K562 (cell line): Measurements from ENCODE around the gene NRN1L. TPM values are rescaled to one million over a fixed set of nuclear protein-coding genes. Genes with fewer than 3 reads are reported as not detected.

ENCODE experiments used
- CHD7 ChIP-seq: fragments of 200-600 bp; sonication (generic); IDR thresholded peaks from one replicate; pipeline ENCODE4 v1.6.1; 2012; ENCODE audit warnings: mild to moderate bottlenecking, low read depth, low read length, inconsistent platforms
- HMG20A ChIP-seq: fragments of 450-650 bp; formaldehyde crosslinking; conservative IDR thresholded peaks from 2 replicates; pipeline ENCODE4 v1.4.0; 2020; ENCODE audit warnings: mild to moderate bottlenecking, mixed read lengths
- KLF10 ChIP-seq: fragments of 250-450 bp; sonication (Bioruptor Pico); IDR thresholded peaks from 2 replicates; pipeline ENCODE4 v1.6.1; 2021; ENCODE audit warnings: matching md5 sums
- PCBP1 ChIP-seq: fragments of 200-400 bp; formaldehyde crosslinking; IDR thresholded peaks from 2 replicates; pipeline ENCODE4 v1.6.1; 2018; ENCODE audit warnings: mild to moderate bottlenecking, low read depth, low read length; ENCODE audit not compliant: poor library complexity, severe bottlenecking
- RBM15 ChIP-seq: fragments of 200-400 bp; formaldehyde crosslinking; IDR thresholded peaks from 2 replicates; pipeline ENCODE4 v1.6.1; 2018; ENCODE audit warnings: mild to moderate bottlenecking, low read length, moderate library complexity; ENCODE audit not compliant: insufficient read depth
- SREBF2 ChIP-seq: sonication (generic); formaldehyde crosslinking; IDR thresholded peaks from 2 replicates; pipeline ENCODE4 v1.4.0; 2020; ENCODE audit warnings: mild to moderate bottlenecking, missing genetic modification reagents
- THRB ChIP-seq: fragments of 450-650 bp; formaldehyde crosslinking; conservative IDR thresholded peaks from 2 replicates; pipeline ENCODE4 v1.4.0; 2022; ENCODE audit warnings: mild to moderate bottlenecking, missing genetic modification characterization
- TRIM24 ChIP-seq, 2 experiments: fragments of 450-650 bp; IDR thresholded peaks; 2 replicates each; pipeline ENCODE4 v1.6.1; 2016
- ZNF121 ChIP-seq: sonication (generic); formaldehyde crosslinking; conservative IDR thresholded peaks from 2 replicates; pipeline ENCODE4 v1.8.0; 2022; ENCODE audit warnings: missing genetic modification reagents
- ZNF354B ChIP-seq: fragments of 250-450 bp; sonication (Bioruptor Pico); IDR thresholded peaks from 2 replicates; pipeline ENCODE4 v1.4.0; 2020
- ZNF583 ChIP-seq: fragments of 250-450 bp; sonication (Bioruptor Pico); IDR thresholded peaks from 2 replicates; pipeline ENCODE4 v1.4.0; 2020
- polyA plus RNA-seq, 8 experiments: library from polyadenylated mRNA; depleted of rRNA in 4 of 8; stranded (reverse) in 5 of 8; unstranded in 3 of 8; fragments of >200 nt; fragmentation: Nextera tagmentation in 2 of 8; fragmentation: Illumina TruSeq in 1 of 8; extraction: Ambion mirVana in 2 of 8; extraction: Trizol in 1 of 8; gene quantifications; 2 replicates each; pipeline versions ENCODE4 v1.2.1 to v1.2.3, GENCODE V29; 2011 to 2014; ENCODE audit warnings: inconsistent platforms in 1 of 8, missing spikeins in 1 of 8
- total RNA-seq, 7 experiments: library from RNA; depleted of rRNA in 6 of 7; stranded (reverse); fragments of >200 nt in 6 of 7; fragmentation: Illumina TruSeq in 2 of 7; extraction: Trizol in 2 of 7; gene quantifications; 2 replicates each; pipeline versions ENCODE4 v1.2.1 to v1.2.3, GENCODE V29; 2011 to 2021; ENCODE audit warnings: low replicate concordance in 1 of 7
- TF ChIP-seq, protein P1 (sequence below): sonication (generic); formaldehyde crosslinking; IDR thresholded peaks from 2 replicates; pipeline ENCODE4 v1.8.0; 2022; ENCODE audit warnings: mild to moderate bottlenecking, missing genetic modification reagents

NRN1L gene
- total and polyA plus RNA-seq, 9 of the 15 experiments (the other 6 are each of a cell fraction or from before 2014, with no cell fraction given): 0.22 to 0.86 (median 0.61) TPM; not detected in 5

GRCh38 chr16:67847064-67847861 is 37.4 kb upstream of the NRN1L start, which contains the start of gene CENPT (continued):
- TF ChIP-seq CHD7 (no peak), SREBF2 (CRISPR knock-in tag) (no peak), TRIM24 (IDR thresholded peaks at IDR 0.05) (no peak), RBM15 (no peak), HMG20A (no peak), KLF10 (no peak), PCBP1 (peak; percentile 51), ZNF121 (CRISPR knock-in tag) (no peak), ZNF583 (CRISPR knock-in tag) (no peak), THRB (no peak), ZNF354B (CRISPR knock-in tag) (no peak)
- TF ChIP-seq, protein P1, sequence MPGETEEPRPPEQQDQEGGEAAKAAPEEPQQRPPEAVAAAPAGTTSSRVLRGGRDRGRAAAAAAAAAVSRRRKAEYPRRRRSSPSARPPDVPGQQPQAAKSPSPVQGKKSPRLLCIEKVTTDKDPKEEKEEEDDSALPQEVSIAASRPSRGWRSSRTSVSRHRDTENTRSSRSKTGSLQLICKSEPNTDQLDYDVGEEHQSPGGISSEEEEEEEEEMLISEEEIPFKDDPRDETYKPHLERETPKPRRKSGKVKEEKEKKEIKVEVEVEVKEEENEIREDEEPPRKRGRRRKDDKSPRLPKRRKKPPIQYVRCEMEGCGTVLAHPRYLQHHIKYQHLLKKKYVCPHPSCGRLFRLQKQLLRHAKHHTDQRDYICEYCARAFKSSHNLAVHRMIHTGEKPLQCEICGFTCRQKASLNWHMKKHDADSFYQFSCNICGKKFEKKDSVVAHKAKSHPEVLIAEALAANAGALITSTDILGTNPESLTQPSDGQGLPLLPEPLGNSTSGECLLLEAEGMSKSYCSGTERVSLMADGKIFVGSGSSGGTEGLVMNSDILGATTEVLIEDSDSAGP (CRISPR knock-in tag): no peak
